GM19463 (cell line): ENCODE results near the gene MEGF8.

Experiments used
- ATAC-seq: cut with Tn5 transposase; IDR thresholded peaks from one replicate; pipeline ENCODE4 v1.9.1; 2021; ENCODE audit warnings: mild to moderate bottlenecking, moderate library complexity; ENCODE audit not compliant: unreplicated experiment

The MEGF8 gene

DNA sequence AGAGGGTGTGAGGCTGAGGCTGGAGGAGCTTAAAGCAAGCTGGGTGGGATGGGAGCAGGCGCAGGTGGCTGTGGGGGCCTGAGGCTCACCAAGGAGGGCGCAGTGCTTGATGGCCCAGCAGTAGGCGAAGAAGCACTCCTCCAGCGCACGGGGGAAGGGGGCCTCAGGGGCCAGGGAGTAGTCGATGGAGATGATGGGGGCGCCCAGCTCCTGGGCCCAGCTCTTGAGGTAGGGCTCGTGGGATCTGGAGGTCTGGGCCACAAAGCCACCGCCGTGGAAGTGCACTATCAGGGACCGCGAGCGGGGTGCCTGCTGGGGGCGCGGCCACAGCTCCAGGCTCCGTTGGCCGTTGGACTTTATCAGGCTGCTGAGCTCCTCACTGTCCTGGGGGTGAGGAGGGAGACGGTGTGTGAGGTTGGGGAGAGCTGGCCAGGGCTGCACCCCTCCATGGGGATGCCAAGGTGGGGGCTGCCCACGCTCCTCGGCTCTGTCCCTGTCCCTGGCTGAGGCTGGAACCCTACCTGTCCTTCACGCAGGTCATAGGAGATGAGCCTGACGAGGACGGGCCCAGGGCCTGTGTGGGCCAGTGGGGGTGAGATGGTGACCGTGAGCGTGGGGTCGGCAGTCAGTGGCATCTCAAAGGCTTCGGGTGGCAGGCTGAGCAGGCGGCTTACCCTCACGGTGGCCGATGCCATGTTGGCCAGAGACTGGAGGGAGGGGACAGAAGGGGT lies 81.8 kb downstream of the MEGF8 start:
- no peak for ATAC-seq

DNA sequence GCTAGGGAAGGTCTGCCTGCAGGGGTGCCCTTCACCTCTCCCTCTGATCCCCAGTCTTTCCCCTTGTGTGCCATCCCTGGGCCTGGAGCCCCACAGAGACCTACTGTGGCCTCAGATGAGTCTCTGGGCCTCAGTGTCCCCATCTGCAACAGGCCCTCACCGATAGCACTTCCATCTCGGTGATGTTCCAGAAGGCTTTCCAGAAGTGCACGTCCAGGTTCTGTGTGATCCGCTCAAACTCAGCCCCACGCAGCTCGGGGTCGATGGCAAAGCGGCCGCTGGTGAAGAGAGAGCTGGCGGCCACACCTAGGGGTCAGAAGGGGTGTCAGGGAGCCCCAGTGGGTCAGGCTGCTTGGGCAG lies 82.4 kb downstream of the MEGF8 start:
- ATAC-seq: no peak

DNA sequence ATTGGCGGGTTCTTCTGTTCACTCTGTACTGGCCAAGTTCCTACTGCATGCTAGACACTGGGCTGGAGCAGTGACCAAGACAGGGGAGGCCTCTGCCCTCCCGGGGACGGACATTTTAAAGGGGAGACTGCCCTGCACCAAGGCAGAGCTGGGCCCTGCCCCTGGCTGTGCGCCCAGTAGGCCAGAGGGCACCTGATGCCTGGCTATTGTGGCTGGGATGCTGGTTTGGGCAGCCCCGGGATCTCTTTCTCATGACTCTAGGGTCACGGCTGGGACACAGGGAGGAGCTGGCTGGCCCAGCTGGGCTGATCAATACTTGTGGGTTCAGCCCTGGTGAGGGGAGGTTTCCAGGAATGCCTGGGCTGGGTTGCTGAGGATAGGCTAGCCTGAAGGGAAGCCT lies 84.0 kb downstream of the MEGF8 start:
- no peak for ATAC-seq

DNA sequence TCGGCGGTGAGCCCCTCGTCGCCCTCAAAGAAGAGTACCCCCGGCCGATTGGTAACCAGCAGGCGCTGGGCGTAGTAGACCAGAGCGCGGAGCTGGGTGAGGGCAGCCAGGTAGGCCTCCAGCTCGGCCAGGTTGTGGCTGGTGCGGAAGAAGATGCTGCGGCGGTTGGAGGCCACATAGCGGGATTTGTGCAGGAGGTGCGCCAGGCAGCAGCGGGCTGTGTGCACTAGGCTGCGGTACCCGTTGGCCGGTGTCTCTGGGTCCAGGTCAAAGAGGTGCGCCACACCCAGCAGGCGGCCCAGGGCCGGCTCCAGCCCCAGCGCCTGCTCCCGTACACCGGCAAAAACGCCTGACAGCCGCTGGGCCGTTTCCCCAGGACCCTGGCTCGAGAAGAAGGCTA lies 84.9 kb downstream of the MEGF8 start:
- no peak for ATAC-seq

DNA sequence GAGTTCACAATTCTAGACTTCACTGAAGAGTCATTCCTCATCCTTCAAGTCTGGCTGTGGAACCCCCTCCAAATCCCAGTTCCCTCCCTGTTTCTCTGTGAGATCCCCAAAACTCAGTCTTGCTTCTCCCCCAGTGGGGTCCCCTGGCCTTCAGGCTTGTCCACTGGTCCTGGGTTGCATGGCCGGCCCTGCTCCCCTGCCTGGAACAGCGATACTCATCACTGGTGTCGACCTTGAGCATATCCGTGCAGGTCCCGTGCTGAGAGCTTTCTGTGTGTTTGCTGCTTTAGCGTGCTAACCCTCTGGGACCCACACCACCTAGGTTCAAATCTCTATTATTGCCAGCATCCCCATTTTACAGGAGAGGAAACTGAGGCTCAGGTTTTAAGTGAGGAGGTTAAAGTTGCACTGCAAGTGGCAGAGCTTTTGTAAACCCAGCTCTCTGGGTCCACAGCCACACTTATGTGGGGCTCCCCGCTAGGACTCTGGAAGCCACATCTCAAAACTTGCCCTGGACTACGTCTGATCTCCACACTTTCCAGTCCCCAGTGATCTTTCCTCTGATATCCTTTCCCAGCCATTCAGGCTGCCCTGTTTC lies 86.2 kb downstream of the MEGF8 start:
- no peak for ATAC-seq

DNA sequence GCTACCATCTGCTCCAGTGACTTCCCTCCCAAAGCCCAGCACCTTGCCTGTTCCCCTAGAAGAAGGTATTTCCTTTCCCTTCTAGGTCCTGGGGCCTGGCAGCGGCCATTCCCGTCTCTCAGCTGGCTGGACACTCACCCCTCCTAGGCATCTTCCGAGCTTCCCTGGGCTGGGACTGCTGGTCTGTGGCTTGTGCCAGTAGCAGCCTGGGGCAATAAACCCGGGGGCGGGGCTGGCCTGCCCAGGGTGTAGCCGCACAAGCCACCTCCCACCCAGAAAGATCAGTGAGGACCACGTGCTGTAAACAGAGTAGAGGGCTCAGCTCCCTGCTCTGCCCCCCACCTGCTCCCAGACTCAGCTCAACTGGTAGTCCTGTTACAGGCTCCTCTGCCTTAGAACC lies 86.8 kb downstream of the MEGF8 start:
- no peak for ATAC-seq

DNA sequence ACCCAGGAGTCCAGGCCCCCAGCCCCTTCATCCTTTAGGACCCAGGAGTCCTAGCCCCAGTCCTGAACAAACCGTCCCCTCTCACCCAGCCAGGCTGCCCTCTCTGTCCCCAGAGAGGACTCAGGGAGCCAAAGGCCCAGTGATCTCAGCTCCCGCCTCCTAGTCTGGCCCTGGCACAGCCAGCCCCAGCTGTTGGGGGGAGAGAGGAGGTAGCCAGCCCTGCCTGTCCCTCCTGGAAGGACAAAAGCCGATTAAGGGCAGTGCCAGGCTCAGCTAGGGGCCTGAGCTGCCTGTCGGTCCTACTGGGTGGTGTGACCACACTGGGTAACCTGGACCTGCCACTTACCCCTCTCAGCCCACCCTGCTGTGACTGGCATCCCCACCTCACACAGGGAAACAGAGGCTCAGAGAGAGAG lies 87.2 kb downstream of the MEGF8 start:
- ATAC-seq: no peak

DNA sequence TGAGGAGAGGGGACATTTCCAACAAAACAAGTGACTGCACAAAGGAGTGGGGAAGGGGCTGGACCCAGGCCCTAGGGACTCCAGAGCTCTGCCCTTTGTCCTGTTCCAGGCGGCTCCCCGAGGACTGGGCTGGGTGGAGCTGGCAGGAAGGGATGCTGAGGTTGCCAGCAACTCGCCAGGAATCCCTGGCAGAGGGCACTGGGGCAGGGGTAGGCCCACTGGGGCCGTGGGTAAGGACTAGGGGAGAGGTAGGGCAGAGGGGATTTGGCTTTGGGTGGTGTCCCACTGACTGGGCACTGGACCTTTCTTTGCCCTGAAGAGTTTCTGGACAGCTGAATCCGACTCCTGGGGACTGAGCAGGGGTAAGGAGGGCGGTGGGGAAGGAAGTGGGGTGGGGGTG lies 93.9 kb downstream of the MEGF8 start:
- no peak for ATAC-seq

DNA sequence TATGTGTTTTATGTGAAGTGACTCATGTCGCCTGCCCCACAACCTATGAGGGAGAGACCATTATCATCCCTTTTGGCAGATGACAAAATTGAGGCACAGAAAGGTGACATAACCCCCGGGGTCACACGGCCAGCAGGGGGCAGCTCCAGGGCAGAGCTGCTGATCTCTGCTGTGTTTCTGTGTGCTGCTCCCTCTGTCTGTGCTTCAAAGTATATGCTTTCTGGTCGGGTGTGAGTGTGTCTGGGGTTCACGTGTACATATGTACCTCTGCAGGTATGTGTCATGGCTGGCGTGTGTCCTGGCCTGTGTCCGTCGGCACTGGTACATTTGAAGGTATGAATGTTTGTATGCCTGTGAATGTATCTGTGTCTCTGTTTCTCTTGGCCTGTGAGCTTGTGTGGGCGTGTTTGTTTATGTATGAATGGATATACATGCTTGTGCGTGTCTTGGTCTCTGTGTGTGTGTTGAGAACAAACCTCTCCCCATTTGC lies 94.7 kb downstream of the MEGF8 start:
- ATAC-seq: peak; percentile 34

DNA sequence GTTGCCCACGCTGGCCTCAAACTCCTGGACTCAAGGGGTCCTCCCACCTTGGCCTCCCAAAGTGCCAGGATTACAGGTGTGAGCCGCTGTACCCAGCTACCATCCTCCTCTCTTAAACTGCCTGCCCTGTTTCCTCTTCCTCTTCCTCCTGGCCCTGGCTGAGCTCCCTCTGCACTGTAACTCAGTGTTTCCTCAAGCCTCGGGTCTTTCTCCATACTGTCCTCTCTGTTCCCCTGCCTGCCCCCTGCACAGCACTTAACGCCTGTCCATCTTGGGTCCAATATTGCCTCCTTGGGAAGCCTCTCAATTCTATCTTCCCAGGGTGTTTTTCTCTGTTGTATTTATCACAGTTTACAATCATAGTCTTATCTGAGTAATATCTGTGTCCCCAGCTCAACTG lies 95.7 kb downstream of the MEGF8 start:
- no peak for ATAC-seq

DNA sequence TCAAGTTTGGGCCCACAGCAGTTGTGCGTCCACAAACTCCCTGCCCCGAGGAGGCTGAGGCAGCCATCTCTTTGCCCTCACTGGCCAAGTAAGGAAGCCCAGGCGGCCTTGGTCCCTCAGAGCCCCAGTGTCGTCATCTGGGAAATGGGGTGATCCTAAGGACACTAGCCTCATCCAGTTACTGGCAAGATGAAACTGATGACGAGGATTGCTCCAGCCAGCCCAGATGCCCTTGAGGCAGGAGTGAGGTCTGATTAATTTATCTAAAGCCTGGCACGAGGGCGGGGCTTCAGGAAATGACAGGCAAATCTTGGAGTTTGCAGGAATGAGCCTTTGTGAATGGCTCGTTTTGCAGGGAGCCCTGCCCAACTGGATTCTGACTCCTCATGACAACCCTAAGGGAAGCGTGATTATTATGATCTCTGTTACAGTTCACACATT lies 96.2 kb downstream of the MEGF8 start:
- ATAC-seq: no peak

DNA sequence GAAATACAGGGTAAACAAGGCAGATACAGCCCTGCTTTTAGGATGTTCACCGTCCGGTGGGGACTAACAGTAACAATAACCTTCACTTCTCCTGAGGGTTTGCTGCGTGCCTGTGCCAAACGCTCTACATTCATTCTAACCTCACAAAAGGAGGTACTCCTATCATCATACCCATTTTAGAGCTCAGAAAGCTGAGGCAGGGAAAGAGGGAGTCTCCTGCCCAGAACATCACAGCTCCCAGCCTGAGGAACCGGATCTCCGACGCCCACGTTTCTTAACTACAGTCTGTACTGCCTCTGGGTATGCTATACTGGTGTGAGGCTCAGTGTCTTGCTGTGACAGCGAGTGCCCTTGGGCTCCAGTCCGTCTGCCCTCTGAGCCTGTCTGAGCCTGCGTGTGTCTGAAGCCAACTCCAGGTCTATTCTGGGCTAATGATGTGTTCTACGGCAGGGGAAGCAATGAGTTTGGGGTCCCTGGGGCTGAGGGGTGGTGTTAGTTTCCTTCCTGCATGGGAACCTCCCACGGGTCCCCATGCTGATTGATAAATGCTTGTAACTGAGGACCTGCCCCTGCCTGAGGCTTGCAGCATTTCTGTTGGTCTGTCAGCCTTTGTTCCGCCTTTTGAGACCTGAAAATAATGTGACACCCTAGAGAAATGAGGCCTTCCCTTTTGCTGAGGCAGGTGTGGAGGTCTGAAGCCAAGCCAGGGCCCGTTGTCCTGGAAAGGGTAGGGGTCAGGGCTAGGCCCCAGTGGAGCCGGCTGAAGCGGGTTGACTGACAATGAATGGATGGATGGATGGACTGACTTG lies 96.9 kb downstream of the MEGF8 start:
- ATAC-seq: no peak

DNA sequence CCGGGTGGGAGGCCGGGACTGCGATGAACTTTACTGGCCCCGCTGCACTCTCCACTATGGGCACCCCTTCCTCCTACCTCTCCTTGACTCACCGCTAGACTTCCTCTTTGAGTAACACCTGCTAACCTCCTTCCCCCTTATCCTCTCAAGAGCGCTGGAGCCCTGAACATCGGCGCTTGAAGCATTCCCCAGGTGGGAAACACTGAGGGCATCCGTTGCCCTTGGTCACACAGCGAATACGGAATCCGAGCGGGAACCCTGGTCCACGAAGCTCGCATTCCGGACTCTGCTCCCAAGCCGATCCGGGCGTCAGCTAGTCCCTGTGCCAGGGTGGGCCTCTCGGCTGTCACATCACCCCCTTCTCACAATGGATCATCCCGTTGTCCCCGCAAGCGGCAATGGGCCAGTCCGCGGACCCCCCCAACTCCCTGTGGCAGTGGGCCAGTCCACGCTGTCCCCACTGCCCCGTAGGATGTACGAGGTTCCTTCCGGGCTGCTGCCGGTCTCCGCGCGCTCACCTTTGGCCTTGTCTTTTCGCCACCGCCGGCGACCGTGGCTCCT lies 97.5 kb downstream of the MEGF8 start:
- peak; percentile 28 for ATAC-seq

DNA sequence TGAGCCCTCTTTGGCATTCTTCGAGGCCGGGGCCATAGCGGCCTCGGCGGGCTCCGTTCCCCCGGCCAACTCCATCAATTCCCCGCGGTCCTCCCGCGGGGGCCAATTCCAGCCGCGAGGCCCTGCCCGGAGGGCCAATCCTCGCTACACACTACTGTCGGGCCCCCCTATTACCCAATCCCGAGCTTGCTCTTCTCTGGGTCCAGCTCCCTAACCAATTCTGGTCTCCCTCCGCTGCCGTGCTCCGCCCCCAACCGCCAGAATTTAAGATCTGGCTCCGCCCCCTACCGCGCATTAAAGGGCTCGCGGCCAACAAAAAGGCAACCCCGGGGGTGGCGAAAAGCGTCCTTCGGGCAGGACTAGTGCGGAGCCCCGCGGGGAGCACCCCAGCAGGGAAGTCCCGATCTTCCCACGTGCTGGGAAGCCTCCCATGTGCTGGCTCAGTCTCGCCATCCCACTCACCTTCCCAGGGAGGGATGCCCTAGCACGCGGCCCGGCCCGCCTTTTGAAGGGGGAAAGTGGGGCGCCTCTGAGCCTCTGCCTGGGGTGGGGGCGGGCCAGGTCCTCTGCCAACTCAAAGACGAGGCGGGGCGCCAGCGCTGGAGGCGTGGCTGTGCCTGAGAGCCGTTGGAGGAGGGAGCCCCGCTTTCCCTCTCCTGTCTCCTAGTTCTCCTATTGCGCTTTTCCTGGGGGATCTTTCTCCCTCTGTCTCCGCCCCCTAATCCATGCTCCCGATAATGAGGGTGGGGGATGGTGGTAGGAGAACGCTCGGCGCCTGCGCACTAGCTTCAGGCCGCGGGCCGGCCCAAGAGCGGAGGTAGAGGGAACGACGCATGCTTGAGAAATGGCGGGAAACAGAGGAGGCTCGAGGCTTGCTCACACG lies 98.3 kb downstream of the MEGF8 start:
- peak; percentile 83 for ATAC-seq

DNA sequence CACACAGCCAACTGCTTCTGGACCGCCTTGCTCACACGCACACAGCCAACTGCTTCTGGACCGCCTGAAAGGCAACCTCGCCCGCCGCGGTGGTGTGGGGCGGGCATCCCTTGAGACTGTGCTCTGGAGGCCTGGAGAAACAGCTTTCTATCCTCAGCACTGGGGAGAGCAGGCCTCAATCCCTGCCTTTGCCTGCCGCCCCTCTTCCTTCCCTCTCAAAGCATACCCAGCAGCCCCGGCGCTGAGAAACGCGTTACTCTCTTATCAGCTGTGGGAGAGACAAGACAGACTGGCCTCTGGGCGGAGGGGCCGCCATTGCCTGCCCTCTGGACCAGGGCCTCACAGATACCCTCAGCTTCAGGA lies 98.9 kb downstream of the MEGF8 start:
- ATAC-seq: no peak

DNA sequence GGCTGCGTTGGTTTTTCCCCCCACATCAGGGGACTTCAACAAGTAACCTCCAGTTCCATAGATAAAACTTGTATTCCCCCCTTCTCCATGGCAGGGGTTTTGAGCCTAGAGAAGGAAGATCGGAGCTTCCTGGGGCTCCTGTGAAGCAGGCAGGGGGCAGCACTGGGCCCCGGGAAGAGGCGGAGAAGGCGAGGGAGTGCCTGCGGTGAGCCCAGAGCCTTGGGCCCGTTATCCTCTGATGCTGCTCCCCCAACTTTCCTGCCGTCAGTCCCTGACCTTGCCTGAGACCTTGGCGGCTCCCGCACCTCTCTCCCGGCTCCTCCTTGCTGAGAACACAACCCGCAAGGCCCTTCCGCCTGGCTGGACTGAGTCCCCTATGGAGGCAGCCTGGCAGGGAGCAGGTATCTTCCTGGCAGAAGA lies 99.3 kb downstream of the MEGF8 start:
- no peak for ATAC-seq

DNA sequence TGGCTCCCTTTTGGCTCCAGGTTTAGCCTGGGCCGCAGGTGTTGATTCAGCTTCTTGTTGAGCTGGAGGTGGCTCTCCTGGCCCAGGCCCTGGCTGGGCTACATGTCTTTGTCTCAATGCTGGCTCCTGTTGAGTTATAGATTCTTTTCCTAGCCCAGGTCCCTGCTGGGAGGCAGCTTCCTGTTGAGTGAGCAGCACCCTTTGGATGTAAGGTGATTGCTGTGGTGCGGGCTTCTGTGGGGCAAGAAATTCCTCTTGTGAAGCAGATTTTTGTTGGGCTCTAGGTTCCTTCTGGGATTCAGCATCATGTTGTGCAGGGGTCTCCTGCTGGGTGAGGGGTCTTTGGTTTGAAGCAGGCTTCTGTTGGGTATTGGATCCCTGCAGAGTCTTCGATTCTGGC lies 101.2 kb downstream of the MEGF8 start:
- ATAC-seq: no peak

DNA sequence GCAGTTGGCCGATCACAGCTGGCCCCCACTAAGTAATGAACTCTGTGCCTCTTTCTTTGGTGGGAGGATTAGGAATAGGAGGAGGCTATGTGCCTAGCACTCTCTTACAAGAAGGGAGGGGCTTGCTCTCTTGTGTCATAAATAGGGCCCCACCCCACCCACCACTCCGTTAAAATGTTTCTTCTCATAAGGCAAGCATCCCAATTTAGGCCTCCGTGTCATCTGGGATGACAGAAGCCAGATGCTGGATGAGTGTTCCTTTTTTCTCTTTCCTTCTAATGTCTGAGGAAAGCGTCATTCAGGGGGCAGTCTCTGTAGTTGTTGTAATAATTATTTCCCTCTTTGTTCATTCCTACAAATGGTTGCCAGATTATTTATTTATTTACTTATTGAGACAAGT lies 101.9 kb downstream of the MEGF8 start, which contains the start of gene LIPE:
TSS of gene LIPE (minus strand) at position 76 of the 400 bp plus-strand sequence. CDS start 239 bp downstream, outside the sequence.
- no peak for ATAC-seq
